ENCODE data around the gene HOXB13.

HOXB13 gene

GRCh38 chr17:48749621-48750553 is 21.3 kb upstream of the HOXB13 start:
- in situ Hi-C loops (cut with MboI; ENCODE audit: low sequenced_read_pairs, unreplicated experiment) = no loop called here
- DNase-seq (ENCODE audit: low spot score) = no peak
- TF ChIP-seq, protein P1, sequence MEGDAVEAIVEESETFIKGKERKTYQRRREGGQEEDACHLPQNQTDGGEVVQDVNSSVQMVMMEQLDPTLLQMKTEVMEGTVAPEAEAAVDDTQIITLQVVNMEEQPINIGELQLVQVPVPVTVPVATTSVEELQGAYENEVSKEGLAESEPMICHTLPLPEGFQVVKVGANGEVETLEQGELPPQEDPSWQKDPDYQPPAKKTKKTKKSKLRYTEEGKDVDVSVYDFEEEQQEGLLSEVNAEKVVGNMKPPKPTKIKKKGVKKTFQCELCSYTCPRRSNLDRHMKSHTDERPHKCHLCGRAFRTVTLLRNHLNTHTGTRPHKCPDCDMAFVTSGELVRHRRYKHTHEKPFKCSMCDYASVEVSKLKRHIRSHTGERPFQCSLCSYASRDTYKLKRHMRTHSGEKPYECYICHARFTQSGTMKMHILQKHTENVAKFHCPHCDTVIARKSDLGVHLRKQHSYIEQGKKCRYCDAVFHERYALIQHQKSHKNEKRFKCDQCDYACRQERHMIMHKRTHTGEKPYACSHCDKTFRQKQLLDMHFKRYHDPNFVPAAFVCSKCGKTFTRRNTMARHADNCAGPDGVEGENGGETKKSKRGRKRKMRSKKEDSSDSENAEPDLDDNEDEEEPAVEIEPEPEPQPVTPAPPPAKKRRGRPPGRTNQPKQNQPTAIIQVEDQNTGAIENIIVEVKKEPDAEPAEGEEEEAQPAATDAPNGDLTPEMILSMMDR (IDR thresholded peaks at IDR 0.05; ENCODE audit: borderline replicate concordance, control extremely low read depth, extremely low read depth, insufficient read depth, missing control alignments) = no peak

- TF ChIP-seq, protein P1 (IDR thresholded peaks at IDR 0.05; ENCODE audit: borderline replicate concordance, control extremely low read depth, extremely low read depth, insufficient read depth, missing control alignments) = no peak
- in situ Hi-C loops (cut with MboI; ENCODE audit: low sequenced_read_pairs, unreplicated experiment) = no loop called here
Measured at GRCh38 chr17:48748718-48749566, 20.4 kb upstream of the HOXB13 start.

GRCh38 chr17:48747445-48748363 is 19.2 kb upstream of the HOXB13 start:
- TF ChIP-seq, protein P1 (IDR thresholded peaks at IDR 0.05; ENCODE audit: borderline replicate concordance, control extremely low read depth, extremely low read depth, insufficient read depth, missing control alignments) = no peak

More at GRCh38 chr17:48748718-48749566, 20.4 kb upstream of the HOXB13 start:
- no peak for DNase-seq (ENCODE audit: low spot score)

DNA sequence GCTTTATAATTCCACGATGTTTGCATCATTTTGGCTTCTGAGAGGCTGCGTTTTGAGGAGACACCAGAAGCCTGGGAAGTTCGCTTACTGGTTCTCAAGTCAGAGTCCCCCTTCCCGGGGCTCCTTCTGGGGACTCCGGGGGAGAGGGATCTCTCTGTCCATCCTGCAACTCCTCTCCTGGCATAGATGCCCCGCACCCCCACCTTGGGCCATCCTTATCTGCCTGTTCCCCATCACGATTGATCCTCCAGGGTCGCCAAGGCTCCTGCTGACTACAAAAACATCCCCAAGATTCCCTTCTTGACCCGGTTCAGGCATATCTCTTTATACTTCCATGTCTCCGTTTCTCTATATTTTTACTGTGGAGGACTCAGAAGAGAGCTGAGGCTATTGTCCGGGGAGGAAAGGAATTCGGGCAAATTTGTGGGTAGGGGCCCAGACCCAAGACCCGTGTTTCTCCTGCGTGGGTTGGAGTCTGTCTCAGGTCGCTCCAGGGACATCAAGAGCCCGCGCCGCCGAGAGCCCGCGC is 18.4 kb upstream of the HOXB13 start:
- in situ Hi-C loops (cut with MboI; ENCODE audit: low sequenced_read_pairs, unreplicated experiment) = no loop called here
- TF ChIP-seq, protein P1 (IDR thresholded peaks at IDR 0.05; ENCODE audit: borderline replicate concordance, control extremely low read depth, extremely low read depth, insufficient read depth, missing control alignments) = no peak
- DNase-seq (ENCODE audit: low spot score) = no peak

More at GRCh38 chr17:48747445-48748363, 19.2 kb upstream of the HOXB13 start:
- no peak for DNase-seq (ENCODE audit: low spot score)
- in situ Hi-C loops (cut with MboI; ENCODE audit: low sequenced_read_pairs, unreplicated experiment) = no loop called here

DNA sequence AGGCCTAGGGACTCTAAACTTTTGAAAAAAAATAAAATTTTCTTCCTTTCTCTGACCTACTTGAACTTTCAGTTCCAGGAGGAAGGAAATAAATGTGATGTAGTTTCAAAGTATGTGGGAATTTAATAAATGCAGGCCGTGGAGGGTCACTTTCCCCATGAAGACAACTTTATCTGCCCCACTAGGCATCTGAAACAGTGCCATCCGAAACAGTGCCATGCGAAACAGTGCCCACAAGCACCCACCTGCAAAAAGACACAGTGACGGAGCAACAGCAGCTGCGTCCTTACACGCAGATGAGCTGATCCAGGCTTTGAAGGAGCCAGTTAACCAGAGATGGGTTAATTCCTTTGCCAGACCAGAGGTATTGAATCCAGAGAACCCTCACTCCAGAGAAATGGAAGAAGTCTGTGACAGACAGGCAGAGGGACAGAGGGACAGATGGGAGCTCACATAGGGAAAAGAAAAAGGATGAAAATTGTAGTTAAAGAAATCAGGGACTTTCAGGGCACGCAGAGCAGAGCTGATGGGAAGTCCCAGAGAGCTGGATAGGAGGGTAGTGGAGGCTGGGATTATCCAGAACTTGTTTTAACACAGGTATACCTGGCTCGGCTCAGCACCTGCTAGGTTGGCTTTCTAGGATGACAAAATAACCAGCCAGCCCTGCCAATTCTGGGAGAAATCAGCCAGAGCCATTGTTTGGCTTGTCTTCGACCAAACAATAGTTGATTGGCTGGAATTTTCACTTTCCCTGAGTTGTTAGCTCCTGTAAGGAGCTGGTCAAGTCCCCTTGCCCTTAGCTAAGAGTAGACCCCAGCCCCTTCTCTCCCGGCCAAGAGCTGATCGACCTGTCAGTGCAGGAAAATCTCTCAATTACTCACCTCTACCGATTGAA is 17.1 kb upstream of the HOXB13 start:
- in situ Hi-C loops (cut with MboI; ENCODE audit: low sequenced_read_pairs, unreplicated experiment) = no loop called here
- DNase-seq (ENCODE audit: low spot score) = no peak
- TF ChIP-seq, protein P1 (IDR thresholded peaks at IDR 0.05; ENCODE audit: borderline replicate concordance, control extremely low read depth, extremely low read depth, insufficient read depth, missing control alignments) = no peak

Measured in GM13976 (cell line).